ENCODE results near the gene ZNF224.
A peak's percentile ranks its signal among the peaks of the same experiment; 100 is the strongest.

The ZNF224 gene

DNA sequence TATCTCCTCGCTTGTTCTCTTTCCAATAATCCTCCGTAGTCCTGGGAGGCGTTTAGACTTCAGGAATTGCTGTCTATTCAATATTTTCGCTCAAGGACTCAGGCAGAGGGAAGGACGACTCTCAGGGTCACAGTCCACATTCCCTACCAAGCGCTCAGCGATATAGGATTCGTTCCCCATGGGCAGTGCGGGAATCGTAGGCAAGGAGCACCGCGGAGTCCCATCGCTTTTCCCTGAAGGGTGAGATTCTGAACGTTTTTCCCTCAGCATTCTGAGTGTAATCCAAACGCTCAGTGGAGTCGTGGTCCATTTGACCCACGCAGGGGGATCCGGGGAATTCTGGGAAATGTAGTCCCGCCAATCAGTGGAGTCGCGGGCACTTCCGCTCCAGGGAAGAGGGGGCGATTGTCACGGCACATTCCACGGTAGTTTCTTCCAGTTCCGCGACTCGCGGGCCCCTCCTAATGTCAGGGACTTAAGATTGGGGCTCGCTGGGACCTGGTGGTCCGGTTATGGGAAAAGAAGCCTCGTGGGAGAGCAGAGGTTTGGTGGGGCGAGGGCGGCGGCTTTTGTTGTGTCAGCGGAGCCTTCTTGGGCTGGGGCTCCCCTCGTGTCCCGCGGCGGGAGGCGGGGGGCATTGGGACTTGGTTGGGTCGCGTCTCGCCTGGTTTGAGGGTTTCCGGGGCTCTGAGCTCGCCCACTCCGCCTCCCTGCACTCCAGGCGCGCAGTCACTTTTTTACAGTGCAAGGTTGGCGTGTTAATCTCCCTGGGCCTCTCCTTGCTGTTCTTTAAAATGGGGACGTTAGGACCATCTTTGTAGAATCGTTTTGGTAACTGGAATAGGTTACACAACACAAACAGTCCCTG is 47.3 kb downstream of the ZNF224 start, which contains the start of gene ZNF234:
Gene ZNF234 (plus strand): TSS at position 364 of the 868 bp plus-strand sequence. CDS start 3,079 bp downstream, outside the sequence.
- TF ChIP-seq, protein P1, sequence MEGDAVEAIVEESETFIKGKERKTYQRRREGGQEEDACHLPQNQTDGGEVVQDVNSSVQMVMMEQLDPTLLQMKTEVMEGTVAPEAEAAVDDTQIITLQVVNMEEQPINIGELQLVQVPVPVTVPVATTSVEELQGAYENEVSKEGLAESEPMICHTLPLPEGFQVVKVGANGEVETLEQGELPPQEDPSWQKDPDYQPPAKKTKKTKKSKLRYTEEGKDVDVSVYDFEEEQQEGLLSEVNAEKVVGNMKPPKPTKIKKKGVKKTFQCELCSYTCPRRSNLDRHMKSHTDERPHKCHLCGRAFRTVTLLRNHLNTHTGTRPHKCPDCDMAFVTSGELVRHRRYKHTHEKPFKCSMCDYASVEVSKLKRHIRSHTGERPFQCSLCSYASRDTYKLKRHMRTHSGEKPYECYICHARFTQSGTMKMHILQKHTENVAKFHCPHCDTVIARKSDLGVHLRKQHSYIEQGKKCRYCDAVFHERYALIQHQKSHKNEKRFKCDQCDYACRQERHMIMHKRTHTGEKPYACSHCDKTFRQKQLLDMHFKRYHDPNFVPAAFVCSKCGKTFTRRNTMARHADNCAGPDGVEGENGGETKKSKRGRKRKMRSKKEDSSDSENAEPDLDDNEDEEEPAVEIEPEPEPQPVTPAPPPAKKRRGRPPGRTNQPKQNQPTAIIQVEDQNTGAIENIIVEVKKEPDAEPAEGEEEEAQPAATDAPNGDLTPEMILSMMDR (IDR thresholded peaks at IDR 0.05; ENCODE audit: low read depth, low read length), result no peak; the same call in 1 of the 2 replicates
- DNase-seq (ENCODE audit: extremely low read depth, low read depth), result peak; percentile 50

DNA sequence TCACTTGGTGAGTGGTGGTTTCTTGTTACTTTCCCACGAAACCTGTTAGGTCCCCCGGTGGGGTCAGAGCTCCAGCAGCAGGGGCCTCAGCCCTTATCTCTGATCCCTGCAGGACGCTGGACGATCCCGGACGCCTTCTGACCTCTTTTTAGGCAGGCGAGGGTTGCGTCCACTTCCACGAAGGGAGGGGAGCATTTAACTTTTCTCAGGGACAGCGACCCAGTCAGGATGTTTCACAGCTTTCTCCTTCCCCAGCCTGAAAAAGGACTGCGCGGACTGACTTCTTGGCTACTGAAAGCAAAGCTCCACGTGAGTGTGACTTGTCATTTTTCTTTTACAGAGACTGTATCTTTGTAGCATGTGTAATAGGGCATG is 47.9 kb downstream of the ZNF224 start:
- DNase-seq (ENCODE audit: extremely low read depth, low read depth), result no peak
- TF ChIP-seq, protein P1 (IDR thresholded peaks at IDR 0.05; ENCODE audit: low read depth, low read length), result no peak

DNA sequence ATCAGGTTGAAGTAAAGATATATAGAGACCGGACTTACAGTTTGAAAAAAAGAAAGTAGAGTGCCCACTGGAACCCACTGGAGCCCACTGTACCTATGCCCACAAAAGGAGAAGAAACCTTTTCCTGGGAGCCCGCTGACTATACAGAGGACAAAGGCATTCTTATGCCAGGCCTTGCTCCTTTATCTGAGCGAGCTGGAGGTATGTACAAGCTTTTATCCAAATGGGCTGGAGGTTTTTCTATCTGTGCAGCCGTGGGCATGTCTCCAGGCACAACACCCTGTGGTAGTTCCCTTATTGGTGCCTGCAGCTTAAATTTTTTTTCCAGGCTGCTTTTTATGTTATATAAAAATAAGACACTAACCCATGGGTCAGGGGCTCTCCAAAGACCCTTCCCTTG is 55.6 kb downstream of the ZNF224 start:
- TF ChIP-seq, protein P1 (IDR thresholded peaks at IDR 0.05; ENCODE audit: low read depth, low read length), result no peak
- DNase-seq (ENCODE audit: extremely low read depth, low read depth), result no peak

DNA sequence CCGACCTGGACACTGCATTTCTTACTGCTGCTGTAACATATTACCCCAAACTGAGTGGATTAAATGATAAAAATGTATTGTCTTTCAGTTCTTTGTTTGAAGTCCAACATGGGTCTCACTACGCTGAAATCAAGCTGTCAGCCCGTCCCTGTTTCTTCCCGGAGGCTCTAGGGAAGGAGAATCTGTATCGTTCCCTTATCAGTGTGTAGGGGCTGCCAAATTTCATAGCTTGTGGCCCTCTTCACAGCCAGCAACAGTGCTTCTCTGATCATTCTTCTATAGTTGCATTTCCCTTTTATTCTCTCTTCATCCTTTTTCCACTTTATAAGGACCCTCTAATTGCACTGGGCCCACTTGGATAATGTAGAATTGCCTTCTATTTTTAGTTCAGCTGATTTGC is 57.3 kb downstream of the ZNF224 start:
- DNase-seq (ENCODE audit: extremely low read depth, low read depth), result no peak
- TF ChIP-seq, protein P1 (IDR thresholded peaks at IDR 0.05; ENCODE audit: low read depth, low read length), result no peak

DNA sequence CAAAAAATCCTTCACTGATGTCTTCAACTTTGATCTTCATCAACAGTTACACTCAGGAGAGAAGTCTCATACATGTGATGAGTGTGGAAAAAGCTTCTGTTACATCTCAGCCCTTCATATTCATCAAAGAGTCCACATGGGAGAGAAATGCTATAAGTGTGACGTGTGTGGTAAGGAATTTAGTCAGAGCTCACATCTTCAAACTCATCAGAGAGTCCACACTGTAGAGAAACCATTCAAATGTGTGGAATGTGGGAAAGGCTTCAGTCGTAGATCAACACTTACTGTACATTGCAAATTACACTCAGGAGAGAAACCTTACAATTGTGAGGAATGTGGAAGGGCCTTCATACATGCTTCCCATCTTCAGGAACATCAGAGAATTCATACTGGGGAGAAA is 62.3 kb downstream of the ZNF224 start:
- no peak for DNase-seq (ENCODE audit: extremely low read depth, low read depth)
- TF ChIP-seq, protein P1 (IDR thresholded peaks at IDR 0.05; ENCODE audit: low read depth, low read length), result no peak

Measured in AG09319 (cell line).